Brain microvascular endothelial cell (primary cell): Measurements from ENCODE around the gene UBE2J1.
A peak's percentile ranks its signal among the peaks of the same experiment; 100 is the strongest.

Source experiments
- DNase-seq: peaks from one replicate; pipeline ENCODE4 v3.0.0-alpha.2; 2020
- H3K27ac ChIP-seq: fragments of 250-450 bp; sonication (Bioruptor Pico); 2 replicates; pipeline ENCODE4 v1.5.1; 2020; ENCODE audit warnings: mild to moderate bottlenecking, moderate library complexity
- H3K27me3 ChIP-seq: fragments of 250-450 bp; sonication (Bioruptor Pico); replicated peaks from 2 replicates; pipeline ENCODE4 v1.5.1; 2020; ENCODE audit warnings: mild to moderate bottlenecking
- H3K36me3 ChIP-seq: fragments of 250-450 bp; sonication (Bioruptor Pico); replicated peaks from 2 replicates; pipeline ENCODE4 v1.5.1; 2020; ENCODE audit warnings: mild to moderate bottlenecking
- H3K4me3 ChIP-seq: 2 replicates; pipeline ENCODE4 v1.5.1; 2011; ENCODE audit warnings: low read depth, mild to moderate bottlenecking, control low read depth, low read length, moderate library complexity
- CTCF ChIP-seq: IDR thresholded peaks from 2 replicates; pipeline ENCODE4 v1.5.1; 2011; ENCODE audit warnings: low read depth, mild to moderate bottlenecking, moderate library complexity, low read length, control low read depth, inconsistent platforms; ENCODE audit errors: missing control alignments
- in situ Hi-C: cut with HindIII; loops from 2 replicates; pipeline ENCODE4 v1.10.0; 2017; ENCODE audit warnings: low sequenced_read_pairs, low pct_ligation_motif_present

UBE2J1 gene

GRCh38 chr6:89314692-89315091 lies 37.8 kb downstream of the UBE2J1 start:
- DNase-seq = no peak
- Histone ChIP-seq H3K36me3 (no peaks in the 10 kb centered on the region), H3K4me3 (no peak overlapping the region), H3K27me3 (no peaks in the 10 kb centered on the region), H3K27ac (no peak overlapping the region)
- no peak for TF ChIP-seq CTCF
- in situ Hi-C loops = no loop called here

GRCh38 chr6:89313006-89313405 lies 39.5 kb downstream of the UBE2J1 start:
- in situ Hi-C loops = no loop called here
- Histone ChIP-seq H3K27ac (no peak overlapping the region), H3K36me3 (no peaks in the 10 kb centered on the region), H3K27me3 (no peaks in the 10 kb centered on the region), H3K4me3 (no peak overlapping the region)
- TF ChIP-seq CTCF = no peak
- DNase-seq = peak; percentile 64

GRCh38 chr6:89311853-89312531 lies 40.5 kb downstream of the UBE2J1 start:
- Histone ChIP-seq H3K27me3 (peaks cover 2% of the 10 kb centered on the region), H3K27ac (no peak overlapping the region), H3K36me3 (no peaks in the 10 kb centered on the region), H3K4me3 (no peak overlapping the region)
- peak; percentile 76 for TF ChIP-seq CTCF
- DNase-seq = peak; percentile 33
- in situ Hi-C loops = no loop called here

- peaks cover 3% of the 10 kb centered on the region for H3K27me3 ChIP-seq
- no peak overlapping the region for H3K4me3 ChIP-seq
- TF ChIP-seq CTCF = no peak
- no peak overlapping the region for H3K27ac ChIP-seq
- in situ Hi-C loops = no loop called here
- H3K36me3 ChIP-seq = no peaks in the 10 kb centered on the region
- no peak for DNase-seq
Observed at GRCh38 chr6:89311530-89311852, 41.0 kb downstream of the UBE2J1 start.

- H3K27me3 ChIP-seq = peaks cover 3% of the 10 kb centered on the region
- H3K36me3 ChIP-seq = no peaks in the 10 kb centered on the region
- H3K27ac ChIP-seq = no peak overlapping the region
- H3K4me3 ChIP-seq = no peak overlapping the region
- in situ Hi-C loops = no loop called here
- TF ChIP-seq CTCF = no peak
- no peak for DNase-seq
Observed at GRCh38 chr6:89310929-89311328, 41.6 kb downstream of the UBE2J1 start.
